ENCODE measurements around the gene SERPINI1. TPM values are rescaled to one million over a fixed set of nuclear protein-coding genes. Genes with fewer than 3 reads are reported as not detected.

Gene SERPINI1
- total and polyA plus RNA-seq, 9 of the 15 experiments (the other 6 are each of a cell fraction or from before 2014, with no cell fraction given) = 1.6 to 9.9 (median 3.5) TPM

GRCh38 chr3:167840247-167840646 is 104.7 kb downstream of the SERPINI1 start:
- WGBS (ENCODE audit: insufficient coverage, low coverage, missing lambda C conversion rate) = 5% methylated on average over 3 of the region's 3 CpGs
- in situ Hi-C loops (cut with MboI) (no loop called here), intact Hi-C loops (cut with micrococcal nuclease) (no loop called here)
- H3K9me1 ChIP-seq (ENCODE audit: control insufficient read depth, insufficient read depth, low read length) = no peaks in the 10 kb centered on the region
- H3K79me2 ChIP-seq (ENCODE audit: control insufficient read depth, insufficient read depth, low read length) = no peaks in the 10 kb centered on the region
- H3K4me3 ChIP-seq = no peak overlapping the region
- no peaks in the 10 kb centered on the region for H3K9me3 ChIP-seq (replicated peaks; ENCODE audit: control insufficient read depth, insufficient read depth, low read depth, low read length)
- FAIRE-seq (no peak), DNase-seq (ENCODE audit: extremely low read depth in 1 of 4, low spot score in 3 of 4) (no peak), ATAC-seq (no peak)
- H3K36me3 ChIP-seq (ENCODE audit: control insufficient read depth, insufficient read depth, low read length) = no peaks in the 10 kb centered on the region
- H2AFZ ChIP-seq (ENCODE audit: low read depth, low read length) = no peak overlapping the region
- no peak overlapping the region for H3K4me2 ChIP-seq (ENCODE audit: insufficient read depth, low read length)
- H4K20me1 ChIP-seq (replicated peaks; ENCODE audit: control insufficient read depth, insufficient read depth, low read length) = no peaks in the 10 kb centered on the region
- BruUV-seq (replicated peaks) = no TSS peak
- H3K4me1 ChIP-seq (replicated peaks in 1 of 2; ENCODE audit: control insufficient read depth in 2 of 2, insufficient read depth in 2 of 2, low read length in 2 of 2) = no peaks in the 10 kb centered on the region
- ChIA-PET CTCF (ENCODE audit: low intra/inter-chr PET ratio) (no interaction called here), POLR2A (no interaction called here)
- no peaks in the 10 kb centered on the region for H3K27me3 ChIP-seq (ENCODE audit: control insufficient read depth in 2 of 2, insufficient read depth in 2 of 2, low read length in 2 of 2)
- H3K27ac ChIP-seq (ENCODE audit: extremely low read depth, low read depth, low read length) = no peak overlapping the region
- H3K9ac ChIP-seq (ENCODE audit: insufficient read depth in 1 of 2, low read depth in 2 of 2, low read length in 2 of 2) = no peak overlapping the region
- no peak for TF ChIP-seq CREB3L1 (IDR thresholded peaks at IDR 0.05; ENCODE audit: borderline replicate concordance, low read depth)
- TF ChIP-seq POLR2A (conservative IDR thresholded peaks at IDR 0.05) = no peak
- no peak for TF ChIP-seq HDAC1 (IDR thresholded peaks at IDR 0.05)
- TF ChIP-seq HDAC2 (IDR thresholded peaks at IDR 0.05) = no peak
- TF ChIP-seq ETV5 (CRISPR knock-in tag; IDR thresholded peaks at IDR 0.05; ENCODE audit: low read depth) = no peak
- no peak for TF ChIP-seq ZNF609 (CRISPR knock-in tag; IDR thresholded peaks at IDR 0.05; ENCODE audit: borderline replicate concordance)
- no peak for TF ChIP-seq RBM25 (IDR thresholded peaks at IDR 0.05; ENCODE audit: low read depth, low read length, severe bottlenecking)
- TF ChIP-seq CEBPG (CRISPR knock-in tag; IDR thresholded peaks at IDR 0.05) = no peak
- no peak for TF ChIP-seq CEBPG (tag; conservative IDR thresholded peaks at IDR 0.05 in 1 of 2, IDR thresholded peaks at IDR 0.05 in 1 of 2)
- no peak for TF ChIP-seq IRF1 (CRISPR knock-in tag; IDR thresholded peaks at IDR 0.05; ENCODE audit: borderline replicate concordance)
- TF ChIP-seq MEF2D (tag; conservative IDR thresholded peaks at IDR 0.05; ENCODE audit: low read depth) = no peak
- no peak for TF ChIP-seq GMEB1 (CRISPR knock-in tag; IDR thresholded peaks at IDR 0.05)
- TF ChIP-seq KAT8 (IDR thresholded peaks at IDR 0.05; ENCODE audit: low read depth) = no peak
- no peak for TF ChIP-seq HIVEP1 (CRISPR knock-in tag; IDR thresholded peaks at IDR 0.05)
- TF ChIP-seq ZFPM2 (CRISPR knock-in tag; IDR thresholded peaks at IDR 0.05) = no peak
- TF ChIP-seq SP1 (CRISPR knock-in tag; IDR thresholded peaks at IDR 0.05) = no peak

Data from K562 (cell line).